Uterus (tissue), 2 donors: ENCODE results near the gene CT55.
"Not testable (repeated sequence)": the region's sequence is repeated elsewhere in the genome, so short reads cannot be mapped to it uniquely, and the experiment has no call there.

Experiments used
- CTCF ChIP-seq, 4 experiments: fragments of 200-600 bp in 2 of 4; fragments of 450-650 bp in 2 of 4; sonication (generic) in 2 of 4; IDR thresholded peaks; one replicate each; pipeline ENCODE4 v1.5.1; 2016 to 2019; ENCODE audit warnings: antibody characterized with exemption in 4 of 4, mild to moderate bottlenecking in 2 of 4, moderate library complexity in 1 of 4
- POLR2A ChIP-seq, 2 donors: fragments of 450-650 bp; IDR thresholded peaks; one replicate each; pipeline ENCODE4 v1.6.1; 2016; ENCODE audit warnings: antibody characterized with exemption in 2 of 2, mild to moderate bottlenecking in 1 of 2, moderate library complexity in 1 of 2

GRCh38 chrX:135126145-135126544, 45.1 kb downstream of the CT55 start:
- TF ChIP-seq CTCF, POLR2A (IDR thresholded peaks at IDR 0.05): not testable (repeated sequence)
